ENCODE data around the gene CATSPERZ. TPM values are rescaled to one million over a fixed set of nuclear protein-coding genes. Genes with fewer than 3 reads are reported as not detected.
"Not testable (repeated sequence)": the region's sequence is repeated elsewhere in the genome, so short reads cannot be mapped to it uniquely, and the experiment has no call there.

Gene CATSPERZ
- total RNA-seq, 2 experiments from 2014 or later: not detected

GRCh38 chr11:64317961-64318765 is 18.0 kb downstream of the CATSPERZ start, which contains the start of gene PRDX5:
PRDX5 (plus strand) TSS chr11:64318121; CDS start chr11:64318216, 95 bp downstream.
- ChIA-PET POLR2A (interaction anchor here (0.6 to 2.8 kb wide), 22 partner anchors 11 to 133 kb away, joined by 3 to 24 read pairs (median 5); partner anchors contain the start of genes BAD, CCDC88B, ESRRA and FERMT3), CTCF (interaction anchor here (0.6 to 5.3 kb wide), 23 partner anchors 9 to 425 kb away, joined by 3 to 97 read pairs (median 7); partner anchors contain the start of genes CATSPERZ, CCDC88B, ESRRA and FERMT3)
- peak; percentile 97 for DNase-seq
- Mint-ChIP-seq H3K4me3 (peak within 1 kb of the TSS; percentile 92), H3K9me3 (no peaks in the 10 kb centered on the region), H3K4me1 (ENCODE audit: low read depth) (peaks cover 28% of the 10 kb centered on the region), H3K27ac (peak within 1 kb of the TSS; percentile 99), H3K36me3 (peaks cover 34% of the 10 kb centered on the region), H3K27me3 (no peaks in the 10 kb centered on the region)
- intact Hi-C loops (cut with micrococcal nuclease): loop anchor here (1.0 to 10.0 kb wide), 6 partner anchors 13 to 457 kb away; partner anchors contain the start of genes CCDC88B, ESRRA, FKBP2 and SF1

GRCh38 chr11:64318766-64319761 is 18.9 kb downstream of the CATSPERZ start:
- ChIA-PET CTCF (interaction anchor here (1.3 to 5.3 kb wide), 5 partner anchors 12 to 36 kb away, joined by 3 to 97 read pairs (median 14); partner anchors contain the start of gene ESRRA), POLR2A (interaction anchor here (0.8 to 2.8 kb wide), 2 partner anchors 14 to 113 kb away, joined by 3 to 24 read pairs; partner anchors contain the start of genes ESRRA and FERMT3)
- intact Hi-C loops (cut with micrococcal nuclease): loop anchor here (10.0 kb wide), 1 partner anchor 456 kb away; the partner anchor contains the start of gene SF1
- Mint-ChIP-seq H3K4me1 (ENCODE audit: low read depth) (peaks cover 25% of the 10 kb centered on the region), H3K36me3 (peaks cover 33% of the 10 kb centered on the region), H3K9me3 (no peaks in the 10 kb centered on the region), H3K4me3 (peak overlapping the region; percentile 92), H3K27ac (peak overlapping the region; percentile 99), H3K27me3 (no peaks in the 10 kb centered on the region)
- DNase-seq: no peak

- no peaks in the 10 kb centered on the region for H3K27me3 Mint-ChIP-seq
- POLR2A ChIA-PET: no interaction called here
- CTCF ChIA-PET: interaction anchor here (5.3 kb wide), 1 partner anchor 12 kb away, joined by 97 read pairs; no protein-coding TSS in a partner anchor
- DNase-seq: no peak
- H3K27ac Mint-ChIP-seq: no peak overlapping the region
- no peak overlapping the region for H3K4me3 Mint-ChIP-seq
- intact Hi-C loops (cut with micrococcal nuclease): no loop called here
- peaks cover 21% of the 10 kb centered on the region for H3K4me1 Mint-ChIP-seq (ENCODE audit: low read depth)
- H3K9me3 Mint-ChIP-seq: no peaks in the 10 kb centered on the region
- peaks cover 24% of the 10 kb centered on the region for H3K36me3 Mint-ChIP-seq
These were observed 20.4 kb downstream of the CATSPERZ start for GRCh38 chr11:64320556-64320955.

DNA sequence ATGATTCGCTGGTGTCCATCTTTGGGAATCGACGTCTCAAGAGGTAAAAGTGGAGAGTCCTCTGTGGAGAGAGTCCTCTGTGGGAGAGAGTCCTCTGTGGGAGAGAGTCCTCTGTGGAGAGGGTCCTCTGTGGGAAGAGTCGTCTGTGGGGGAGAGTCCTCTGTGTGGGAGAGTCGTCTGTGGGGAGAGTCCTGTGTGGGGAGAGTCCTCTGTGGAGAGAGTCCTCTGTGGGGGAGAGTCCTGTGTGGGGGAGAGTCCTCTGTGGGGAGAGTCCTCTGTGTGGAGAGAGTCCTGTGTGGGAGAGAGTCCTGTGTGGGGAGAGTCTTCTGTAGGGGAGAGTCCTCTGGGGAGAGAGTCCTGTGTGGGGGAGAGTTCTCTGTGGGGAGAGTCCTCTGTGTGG is 20.9 kb downstream of the CATSPERZ start:
- intact Hi-C loops (cut with micrococcal nuclease): no loop called here
- no peak overlapping the region for H3K27ac Mint-ChIP-seq

DNA sequence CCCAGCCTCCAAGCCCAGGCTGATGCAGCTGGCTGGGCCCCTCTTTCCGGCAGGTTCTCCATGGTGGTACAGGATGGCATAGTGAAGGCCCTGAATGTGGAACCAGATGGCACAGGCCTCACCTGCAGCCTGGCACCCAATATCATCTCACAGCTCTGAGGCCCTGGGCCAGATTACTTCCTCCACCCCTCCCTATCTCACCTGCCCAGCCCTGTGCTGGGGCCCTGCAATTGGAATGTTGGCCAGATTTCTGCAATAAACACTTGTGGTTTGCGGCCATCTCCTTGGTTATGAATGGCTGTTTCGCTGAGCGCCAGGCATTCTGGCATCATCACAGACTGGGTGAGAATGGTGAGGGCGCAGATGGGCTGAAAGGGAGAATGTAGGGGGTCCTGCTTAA is 21.4 kb downstream of the CATSPERZ start:
- Mint-ChIP-seq H3K27me3 (no peaks in the 10 kb centered on the region), H3K4me1 (ENCODE audit: low read depth) (peaks cover 16% of the 10 kb centered on the region), H3K27ac (no peak overlapping the region), H3K9me3 (no peaks in the 10 kb centered on the region), H3K36me3 (peaks cover 21% of the 10 kb centered on the region), H3K4me3 (no peak overlapping the region)
- DNase-seq: no peak
- intact Hi-C loops (cut with micrococcal nuclease): no loop called here
- ChIA-PET POLR2A (interaction anchor here (1.1 kb wide), 1 partner anchor 10 kb away, joined by 4 read pairs; no protein-coding TSS in a partner anchor), CTCF (no interaction called here)

More for the DNA sequence above, 20.9 kb downstream of the CATSPERZ start:
- Mint-ChIP-seq H3K4me3 (no peak overlapping the region), H3K9me3 (no peaks in the 10 kb centered on the region), H3K36me3 (peaks cover 24% of the 10 kb centered on the region), H3K27me3 (no peaks in the 10 kb centered on the region), H3K4me1 (ENCODE audit: low read depth) (peaks cover 21% of the 10 kb centered on the region)
- POLR2A ChIA-PET: no interaction called here
- DNase-seq: no peak
- CTCF ChIA-PET: no interaction called here

DNA sequence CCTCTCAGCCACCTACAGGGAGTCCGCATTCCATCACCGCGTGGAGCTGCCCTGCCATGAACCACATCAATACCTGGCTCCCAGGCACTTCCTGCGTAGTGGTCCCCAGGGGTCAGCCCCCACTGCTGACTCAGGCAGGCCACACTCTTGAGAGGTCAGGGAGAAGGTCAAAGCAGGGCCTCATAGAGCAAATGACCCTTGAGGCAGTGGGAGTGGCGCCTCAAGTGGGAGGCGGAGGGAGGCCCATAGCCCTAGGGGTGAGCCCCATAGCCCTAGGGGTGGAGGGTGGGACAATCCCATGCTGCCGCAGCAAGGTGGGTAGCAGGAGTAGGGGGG is 22.7 kb downstream of the CATSPERZ start:
- intact Hi-C loops (cut with micrococcal nuclease): no loop called here
- peaks cover 12% of the 10 kb centered on the region for H3K4me1 Mint-ChIP-seq (ENCODE audit: low read depth)
- H3K36me3 Mint-ChIP-seq: peaks cover 12% of the 10 kb centered on the region
- CTCF ChIA-PET: no interaction called here
- no peak overlapping the region for H3K27ac Mint-ChIP-seq
- POLR2A ChIA-PET: interaction anchor here (1.1 kb wide), 1 partner anchor 8 kb away, joined by 4 read pairs; no protein-coding TSS in a partner anchor
- no peaks in the 10 kb centered on the region for H3K27me3 Mint-ChIP-seq
- no peak for DNase-seq
- no peak overlapping the region for H3K4me3 Mint-ChIP-seq
- no peaks in the 10 kb centered on the region for H3K9me3 Mint-ChIP-seq

- no peak for DNase-seq
- peaks cover 9% of the 10 kb centered on the region for H3K36me3 Mint-ChIP-seq
- ChIA-PET CTCF (interaction anchor here (1.0 kb wide), 1 partner anchor 8 kb away, joined by 4 read pairs; no protein-coding TSS in a partner anchor), POLR2A (no interaction called here)
- H3K4me3 Mint-ChIP-seq: no peak overlapping the region
- peaks cover 12% of the 10 kb centered on the region for H3K4me1 Mint-ChIP-seq (ENCODE audit: low read depth)
- H3K27ac Mint-ChIP-seq: no peak overlapping the region
- intact Hi-C loops (cut with micrococcal nuclease): no loop called here
- no peaks in the 10 kb centered on the region for H3K9me3 Mint-ChIP-seq
- no peaks in the 10 kb centered on the region for H3K27me3 Mint-ChIP-seq
These were observed 23.2 kb downstream of the CATSPERZ start for GRCh38 chr11:64323373-64323772.

- DNase-seq; intact Hi-C loops (cut with micrococcal nuclease); H3K4me1 Mint-ChIP-seq (ENCODE audit: low read depth); POLR2A ChIA-PET; H3K4me3 Mint-ChIP-seq; H3K27ac Mint-ChIP-seq; H3K9me3 Mint-ChIP-seq; H3K27me3 Mint-ChIP-seq; H3K36me3 Mint-ChIP-seq: not testable (repeated sequence)
- CTCF ChIA-PET: interaction anchor here (1.0 kb wide), 1 partner anchor 8 kb away, joined by 4 read pairs; no protein-coding TSS in a partner anchor
These were observed 23.8 kb downstream of the CATSPERZ start for GRCh38 chr11:64323984-64324383.

GRCh38 chr11:64324692-64325469 is 24.7 kb downstream of the CATSPERZ start:
- no peaks in the 10 kb centered on the region for H3K9me3 Mint-ChIP-seq
- intact Hi-C loops (cut with micrococcal nuclease): no loop called here
- ChIA-PET CTCF (interaction anchor here (1.3 kb wide), 1 partner anchor 20 kb away, joined by 3 read pairs; no protein-coding TSS in a partner anchor), POLR2A (interaction anchor here (0.6 kb wide), 1 partner anchor 15 kb away, joined by 3 read pairs; no protein-coding TSS in a partner anchor)
- H3K4me3 Mint-ChIP-seq: no peak overlapping the region
- H3K27me3 Mint-ChIP-seq: no peaks in the 10 kb centered on the region
- H3K27ac Mint-ChIP-seq: no peak overlapping the region
- DNase-seq: no peak
- peaks cover 9% of the 10 kb centered on the region for H3K36me3 Mint-ChIP-seq
- peaks cover 2% of the 10 kb centered on the region for H3K4me1 Mint-ChIP-seq (ENCODE audit: low read depth)

DNA sequence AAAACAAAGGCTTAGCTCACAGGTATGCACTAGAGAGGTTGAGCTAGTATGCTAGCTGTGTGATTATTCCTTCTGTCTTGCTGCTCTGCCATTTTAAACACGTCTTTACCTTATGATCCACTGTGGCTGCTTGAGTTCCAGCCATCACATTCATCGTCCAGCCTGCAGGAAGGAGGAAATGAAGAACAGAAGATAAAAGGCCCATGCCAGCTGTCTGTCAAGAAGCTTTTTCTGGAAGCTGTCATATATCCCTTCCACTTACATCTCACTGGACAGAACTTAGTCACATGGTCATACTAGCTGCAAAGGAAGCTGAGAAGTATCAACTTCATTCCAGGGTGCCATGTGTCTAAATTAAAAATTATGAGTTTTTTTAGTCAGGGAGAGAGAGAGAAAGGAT is 27.2 kb downstream of the CATSPERZ start:
- no peak overlapping the region for H3K27ac Mint-ChIP-seq
- ChIA-PET POLR2A (no interaction called here), CTCF (interaction anchor here (0.6 to 1.0 kb wide), 2 partner anchors 10 to 11 kb away, joined by 3 read pairs; partner anchors contain the start of gene TRMT112)
- intact Hi-C loops (cut with micrococcal nuclease): no loop called here
- no peaks in the 10 kb centered on the region for H3K36me3 Mint-ChIP-seq
- no peak for DNase-seq
- no peak overlapping the region for H3K4me3 Mint-ChIP-seq
- H3K4me1 Mint-ChIP-seq (ENCODE audit: low read depth): peaks cover 9% of the 10 kb centered on the region
- H3K27me3 Mint-ChIP-seq: no peaks in the 10 kb centered on the region
- H3K9me3 Mint-ChIP-seq: no peaks in the 10 kb centered on the region

- POLR2A ChIA-PET: no interaction called here
These were observed 27.8 kb downstream of the CATSPERZ start for GRCh38 chr11:64327993-64328392.

More at GRCh38 chr11:64327993-64328392, 27.8 kb downstream of the CATSPERZ start:
- Mint-ChIP-seq H3K4me3 (no peak overlapping the region), H3K9me3 (no peaks in the 10 kb centered on the region), H3K36me3 (no peaks in the 10 kb centered on the region), H3K27ac (no peak overlapping the region), H3K27me3 (no peaks in the 10 kb centered on the region), H3K4me1 (ENCODE audit: low read depth) (peaks cover 9% of the 10 kb centered on the region)
- CTCF ChIA-PET: no interaction called here
- no peak for DNase-seq
- intact Hi-C loops (cut with micrococcal nuclease): no loop called here
